Measurements from ENCODE around the gene CTSZ. TPM values are rescaled to one million over a fixed set of nuclear protein-coding genes. Genes with fewer than 3 reads are reported as not detected.

CTSZ gene
- total RNA-seq, 1 experiment from 2014 or later, result 37.6 TPM

DNA sequence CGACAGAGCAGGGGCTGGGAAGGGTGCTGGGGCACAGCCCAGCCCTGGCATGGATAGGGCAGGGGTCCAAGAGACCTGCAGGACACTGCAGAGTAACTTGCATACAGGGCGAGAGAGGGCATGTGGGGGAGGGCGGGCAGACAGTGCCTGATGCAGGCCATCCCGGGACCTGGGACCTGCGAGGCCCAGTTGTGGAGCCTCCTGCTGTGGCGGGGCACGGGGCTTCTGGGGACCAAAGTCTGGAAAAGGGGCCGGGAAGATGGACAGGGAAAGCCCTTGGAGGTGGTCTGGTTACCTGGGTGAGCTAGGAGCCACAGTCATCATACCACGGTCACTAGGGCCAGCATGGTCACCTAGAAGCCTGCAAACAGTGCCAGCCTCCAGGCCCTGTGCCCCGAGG lies 11.8 kb upstream of the CTSZ start:
- H2BK120ac ChIP-seq (ENCODE audit: low read depth, low read length, poor library complexity, severe bottlenecking), result no peak overlapping the region
- DNase-seq, result no peak
- no peak overlapping the region for H2AK5ac ChIP-seq (ENCODE audit: insufficient read length, low read length)
- H3K14ac ChIP-seq (ENCODE audit: insufficient read depth, low read length), result no peak overlapping the region
- no peaks in the 10 kb centered on the region for H4K20me1 ChIP-seq (ENCODE audit: control insufficient read depth, insufficient read depth, insufficient read length)
- no peak overlapping the region for H2BK5ac ChIP-seq (ENCODE audit: insufficient read length, low read length)
- H2BK15ac ChIP-seq (ENCODE audit: low read depth, low read length), result no peak overlapping the region
- no peaks in the 10 kb centered on the region for H3K79me2 ChIP-seq (ENCODE audit: insufficient read depth, low read length)
- no peaks in the 10 kb centered on the region for H3K23me2 ChIP-seq (ENCODE audit: insufficient read length, low read depth, low read length, poor library complexity, severe bottlenecking)
- no peak overlapping the region for H4K8ac ChIP-seq (replicated peaks; ENCODE audit: insufficient read length, low read depth, low read length)
- no peak overlapping the region for H3K9ac ChIP-seq (ENCODE audit: extremely low read depth, insufficient read length, low read length)
- H3K4me1 ChIP-seq (ENCODE audit: insufficient read depth, low read length), result no peaks in the 10 kb centered on the region
- Mint-ChIP-seq H3K27me3 (ENCODE audit: low read depth) (peaks cover 13% of the 10 kb centered on the region), H3K4me1 (peaks cover 9 to 15% of the 10 kb centered on the region in 2 experiments; a peak in 3 of 4 replicates), H3K27ac (peak overlapping the region in 1 of 3 experiments; percentile 85; a peak in 1 of 7 replicates), H3K9me3 (no peaks in the 10 kb centered on the region), H3K36me3 (ENCODE audit: insufficient read depth in 1 of 3, low read depth in 3 of 3) (peaks cover 3 to 16% (median 16%) of the 10 kb centered on the region in 3 experiments; a peak in 5 of 7 replicates), H3K4me3 (no peak overlapping the region)
- H3K4me2 ChIP-seq (ENCODE audit: insufficient read depth, insufficient read length, low read length), result no peak overlapping the region
- H3T11ph ChIP-seq (ENCODE audit: low read length), result no peak overlapping the region
- WGBS (ENCODE audit: extremely low coverage, insufficient read length, low lambda C conversion rate), result no CpG with 5 or more reads among the region's 10 CpGs
- no peak overlapping the region for H3K23ac ChIP-seq (ENCODE audit: insufficient read length, low read depth, low read length)
- H3K27me3 ChIP-seq (ENCODE audit: insufficient read depth, low read length), result no peaks in the 10 kb centered on the region
- H3K4ac ChIP-seq (ENCODE audit: low read depth, low read length), result no peak overlapping the region
- H3K18ac ChIP-seq (ENCODE audit: insufficient read length, low read depth, low read length), result no peak overlapping the region
- no peak overlapping the region for H3K56ac ChIP-seq (ENCODE audit: insufficient read length, low read depth, low read length)
- no peak for TF ChIP-seq CTCF (conservative IDR thresholded peaks at IDR 0.05)
- no peaks in the 10 kb centered on the region for H3K9me3 ChIP-seq (ENCODE audit: control insufficient read depth, low read depth, low read length)
- no peak overlapping the region for H4K5ac ChIP-seq (ENCODE audit: insufficient read length, low read depth, low read length)
- H2BK12ac ChIP-seq (ENCODE audit: insufficient read length, low read depth, low read length), result no peak overlapping the region
- no peaks in the 10 kb centered on the region for H3K79me1 ChIP-seq (ENCODE audit: insufficient read depth, low read depth, low read length, poor library complexity, severe bottlenecking)
- H4K91ac ChIP-seq (ENCODE audit: insufficient read length, low read depth, low read length), result no peak overlapping the region
- no peak overlapping the region for H3K27ac ChIP-seq (ENCODE audit: insufficient read length, low read depth, low read length)
- H2BK20ac ChIP-seq (ENCODE audit: low read depth, low read length, poor library complexity, severe bottlenecking), result no peak overlapping the region
- no peak overlapping the region for H2AFZ ChIP-seq (ENCODE audit: low read length)

Measured in H9 (cell line).